C4-2B (cell line): ENCODE measurements around the gene IGLL5.

Experiments used
- H3K27ac ChIP-seq: fragments of 450-650 bp; 2 replicates; pipeline ENCODE4 v1.5.1; 2017
- ZFX ChIP-seq: fragments of 450-650 bp; IDR thresholded peaks from 2 replicates; pipeline ENCODE4 v1.6.1; 2017
- TF ChIP-seq, protein P1 (sequence below): fragments of 450-650 bp; conservative IDR thresholded peaks from 2 replicates; pipeline ENCODE4 v1.5.1; 2017; ENCODE audit warnings: mild to moderate bottlenecking

The IGLL5 gene

DNA sequence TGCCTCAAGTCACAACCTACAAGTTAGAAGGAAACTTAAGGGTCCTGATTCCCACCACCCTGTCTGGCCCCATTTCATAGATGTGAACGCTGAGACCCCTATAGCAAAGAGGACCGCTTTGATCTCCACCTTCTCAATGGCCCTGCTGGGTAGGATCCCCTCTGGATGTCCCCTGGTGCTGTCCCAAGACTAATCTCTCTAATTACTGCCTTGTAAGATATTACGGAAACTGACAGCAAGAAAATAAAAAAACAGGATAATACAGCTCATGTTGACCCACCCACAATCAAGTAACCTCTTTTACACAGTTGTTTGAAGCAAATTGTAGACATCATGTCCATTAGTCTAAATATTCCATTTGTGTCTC lies 20.9 kb downstream of the IGLL5 start:
- TF ChIP-seq, protein P1, sequence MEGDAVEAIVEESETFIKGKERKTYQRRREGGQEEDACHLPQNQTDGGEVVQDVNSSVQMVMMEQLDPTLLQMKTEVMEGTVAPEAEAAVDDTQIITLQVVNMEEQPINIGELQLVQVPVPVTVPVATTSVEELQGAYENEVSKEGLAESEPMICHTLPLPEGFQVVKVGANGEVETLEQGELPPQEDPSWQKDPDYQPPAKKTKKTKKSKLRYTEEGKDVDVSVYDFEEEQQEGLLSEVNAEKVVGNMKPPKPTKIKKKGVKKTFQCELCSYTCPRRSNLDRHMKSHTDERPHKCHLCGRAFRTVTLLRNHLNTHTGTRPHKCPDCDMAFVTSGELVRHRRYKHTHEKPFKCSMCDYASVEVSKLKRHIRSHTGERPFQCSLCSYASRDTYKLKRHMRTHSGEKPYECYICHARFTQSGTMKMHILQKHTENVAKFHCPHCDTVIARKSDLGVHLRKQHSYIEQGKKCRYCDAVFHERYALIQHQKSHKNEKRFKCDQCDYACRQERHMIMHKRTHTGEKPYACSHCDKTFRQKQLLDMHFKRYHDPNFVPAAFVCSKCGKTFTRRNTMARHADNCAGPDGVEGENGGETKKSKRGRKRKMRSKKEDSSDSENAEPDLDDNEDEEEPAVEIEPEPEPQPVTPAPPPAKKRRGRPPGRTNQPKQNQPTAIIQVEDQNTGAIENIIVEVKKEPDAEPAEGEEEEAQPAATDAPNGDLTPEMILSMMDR = no peak
- no peak for TF ChIP-seq ZFX
- H3K27ac ChIP-seq = no peak overlapping the region

DNA sequence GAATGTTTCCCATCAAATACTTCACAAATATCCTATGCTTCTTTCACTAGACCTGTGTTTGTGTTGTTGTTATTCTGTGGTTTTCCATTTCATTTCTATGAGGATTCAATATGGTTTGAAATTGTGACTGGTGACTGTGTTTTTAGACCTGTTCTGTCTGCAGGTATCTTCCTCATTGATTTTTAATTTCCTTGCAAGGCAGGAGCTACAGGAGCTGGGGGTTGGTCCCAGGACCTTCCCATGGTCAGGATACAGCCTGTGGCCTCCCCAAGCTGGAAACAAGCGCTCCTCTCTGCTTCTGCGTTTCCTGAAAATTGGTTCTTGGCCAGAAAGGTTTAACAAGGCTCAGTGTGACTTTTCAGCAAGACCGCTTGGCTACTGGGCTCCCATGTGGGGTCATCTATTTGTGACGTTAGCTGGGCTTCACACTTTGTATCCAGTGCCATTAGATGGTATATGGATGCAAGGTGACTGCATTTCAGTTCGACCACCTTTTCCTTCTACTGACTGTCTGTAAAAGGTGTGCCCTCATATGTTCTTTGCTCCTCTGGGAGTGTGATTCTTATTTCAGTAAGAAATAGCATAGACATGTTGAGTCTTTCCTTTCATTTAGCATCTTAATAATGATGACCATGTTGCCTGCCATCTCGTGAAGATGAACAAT lies 21.5 kb downstream of the IGLL5 start:
- no peak overlapping the region for H3K27ac ChIP-seq
- TF ChIP-seq, protein P1 = no peak
- no peak for TF ChIP-seq ZFX

DNA sequence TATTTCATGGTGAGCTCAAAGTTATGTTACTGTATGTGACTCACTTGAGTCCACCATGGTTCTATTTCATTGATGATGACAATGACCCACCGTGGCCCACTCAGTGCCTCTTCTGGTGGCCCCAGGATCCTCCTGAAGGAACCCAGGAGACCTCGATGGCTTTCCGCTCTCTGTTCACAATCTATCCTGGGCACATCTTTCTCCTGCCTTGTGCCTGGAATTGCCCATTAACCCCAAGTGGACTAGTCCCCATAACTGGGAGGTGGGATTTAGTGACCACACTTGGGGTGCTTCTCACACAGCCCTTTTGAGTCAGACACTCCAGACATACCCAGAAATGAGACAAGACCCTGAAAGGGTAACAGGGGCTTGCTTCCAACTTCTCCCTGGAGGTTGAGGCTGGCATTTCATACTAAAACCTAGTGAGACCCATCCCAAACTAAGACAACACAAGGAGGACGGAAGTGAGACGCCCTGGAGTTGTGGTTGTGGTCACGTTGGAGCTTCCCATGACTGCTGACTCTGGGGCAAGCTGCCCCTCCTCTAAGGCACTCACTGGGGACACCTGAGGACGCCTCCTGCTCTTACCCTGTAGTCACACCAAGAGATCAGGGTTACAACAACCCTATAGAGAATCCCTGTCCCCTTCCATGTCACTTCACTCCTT lies 22.1 kb downstream of the IGLL5 start:
- H3K27ac ChIP-seq = no peak overlapping the region

GRCh38 chr22:22910272-22911240 lies 22.9 kb downstream of the IGLL5 start:
- H3K27ac ChIP-seq = no peak overlapping the region
- no peak for TF ChIP-seq ZFX
- TF ChIP-seq, protein P1 = no peak

More for the DNA sequence above, 22.1 kb downstream of the IGLL5 start:
- TF ChIP-seq, protein P1 = no peak
- TF ChIP-seq ZFX = no peak

GRCh38 chr22:22911327-22912134 lies 23.9 kb downstream of the IGLL5 start:
- TF ChIP-seq, protein P1 = no peak
- no peak for TF ChIP-seq ZFX
- H3K27ac ChIP-seq = no peak overlapping the region

DNA sequence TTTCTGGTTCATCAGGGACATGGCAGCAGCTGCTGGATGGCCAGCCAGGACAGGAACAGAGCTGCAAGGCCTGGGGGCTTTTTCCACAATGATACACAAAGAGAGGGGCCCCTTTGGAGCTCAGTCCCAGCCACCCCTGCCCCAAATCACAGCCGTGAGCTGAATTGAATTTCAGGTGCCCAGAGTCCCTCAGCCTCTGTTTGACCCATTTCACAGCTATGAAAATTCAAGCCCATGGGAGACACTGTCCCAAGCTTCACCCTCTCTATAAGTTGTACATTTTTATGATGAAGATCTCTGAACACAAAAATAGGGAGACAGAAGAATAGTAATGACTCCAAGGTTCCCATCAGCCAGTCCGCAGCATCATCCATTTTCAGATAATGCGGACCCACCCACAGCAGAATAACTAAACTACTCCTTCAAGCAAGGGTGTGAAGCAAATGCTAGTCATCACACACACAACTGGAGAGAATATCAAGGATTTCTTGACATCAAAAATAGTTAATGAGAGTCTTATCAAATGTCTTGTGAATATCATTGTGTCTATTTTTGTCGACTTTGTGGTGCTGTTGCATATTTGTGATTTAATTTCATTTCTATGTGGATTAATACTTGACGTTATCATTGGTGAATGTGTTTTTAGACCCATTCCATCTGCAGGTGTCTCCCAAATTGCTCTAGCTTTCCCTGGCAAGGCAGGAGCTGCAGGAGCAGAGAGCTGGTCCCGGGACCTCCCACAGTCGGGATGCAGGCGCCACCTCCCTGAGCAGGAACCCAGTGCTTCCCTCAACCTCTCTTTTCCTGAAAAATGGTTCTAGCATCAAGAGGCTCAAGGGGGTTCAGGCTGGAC lies 24.7 kb downstream of the IGLL5 start:
- no peak for TF ChIP-seq ZFX
- TF ChIP-seq, protein P1 = no peak
- no peak overlapping the region for H3K27ac ChIP-seq
